ENCODE results near the gene HEPHL1.

The HEPHL1 gene

DNA sequence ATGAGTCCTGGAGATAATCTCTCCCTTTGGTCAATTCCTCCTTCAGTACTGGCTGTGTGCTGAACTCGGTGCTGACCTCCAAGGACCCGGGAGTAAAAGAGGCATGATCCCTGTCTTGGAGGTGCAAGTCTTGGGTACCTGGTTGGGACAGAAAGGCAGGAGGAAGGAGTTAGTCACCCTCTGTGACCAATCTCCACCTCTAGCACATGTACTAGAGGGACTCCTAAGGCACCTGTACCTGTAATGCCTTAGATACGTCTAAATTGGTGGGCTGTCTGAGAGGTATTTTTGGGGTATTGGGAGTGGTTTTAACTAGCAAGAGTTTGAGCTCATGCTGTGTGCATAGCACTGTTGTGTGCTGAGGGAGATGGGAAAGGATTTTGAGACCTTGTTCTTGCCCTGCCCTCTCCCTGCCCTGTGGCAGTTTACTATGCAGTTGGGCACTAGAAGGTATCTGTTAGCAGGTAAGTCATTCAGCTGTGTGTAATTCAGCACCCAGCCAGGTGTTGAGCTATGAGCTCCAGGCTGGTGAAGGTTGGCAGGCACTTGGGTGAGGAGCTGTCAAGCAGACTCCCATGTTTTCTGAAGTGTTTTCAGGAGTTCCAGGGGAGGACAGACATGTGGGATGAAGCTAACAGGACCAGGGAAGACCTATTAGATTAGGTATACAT is 110.0 kb downstream of the HEPHL1 start:
- DNase-seq, result no peak

DNA sequence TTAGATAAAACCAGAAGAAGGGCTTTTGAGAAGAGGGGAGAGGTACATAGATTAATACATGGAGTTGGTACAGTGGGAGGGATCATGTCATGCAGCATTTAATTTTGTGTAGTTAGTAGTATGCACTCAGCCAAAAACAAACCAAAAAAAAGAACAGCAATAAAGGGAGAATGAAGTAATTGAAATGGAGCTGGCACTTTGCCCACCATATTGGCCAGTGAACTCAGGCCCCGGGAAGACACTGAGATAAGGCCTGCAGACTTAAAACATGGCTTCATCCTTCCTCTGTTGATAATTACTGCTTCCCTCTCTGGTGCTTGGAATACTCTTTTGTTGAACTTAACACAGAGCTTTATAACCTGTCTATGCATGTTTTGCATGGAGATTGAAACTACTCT is 110.6 kb downstream of the HEPHL1 start:
- DNase-seq, result peak; percentile 9

DNA sequence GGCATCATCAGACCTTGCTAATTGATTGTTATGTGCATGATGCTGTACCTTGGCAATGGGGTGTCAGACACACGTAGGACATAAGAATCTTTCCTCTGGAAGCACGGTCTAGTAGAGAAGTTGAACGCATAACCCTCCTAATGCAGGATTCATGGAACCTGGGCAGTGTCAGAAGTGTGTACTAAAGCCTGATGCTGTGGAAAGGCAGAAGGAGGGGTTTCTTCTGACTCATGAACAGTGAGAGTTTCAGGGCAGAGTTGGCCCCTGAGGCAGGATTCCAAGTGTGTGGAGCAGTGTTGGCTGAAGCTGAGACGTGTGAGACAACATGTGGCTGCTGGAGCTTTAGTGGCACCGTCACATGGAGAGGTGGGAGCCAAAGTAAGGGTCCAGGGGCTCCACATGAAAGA is 111.0 kb downstream of the HEPHL1 start:
- peak; percentile 11 for DNase-seq

DNA sequence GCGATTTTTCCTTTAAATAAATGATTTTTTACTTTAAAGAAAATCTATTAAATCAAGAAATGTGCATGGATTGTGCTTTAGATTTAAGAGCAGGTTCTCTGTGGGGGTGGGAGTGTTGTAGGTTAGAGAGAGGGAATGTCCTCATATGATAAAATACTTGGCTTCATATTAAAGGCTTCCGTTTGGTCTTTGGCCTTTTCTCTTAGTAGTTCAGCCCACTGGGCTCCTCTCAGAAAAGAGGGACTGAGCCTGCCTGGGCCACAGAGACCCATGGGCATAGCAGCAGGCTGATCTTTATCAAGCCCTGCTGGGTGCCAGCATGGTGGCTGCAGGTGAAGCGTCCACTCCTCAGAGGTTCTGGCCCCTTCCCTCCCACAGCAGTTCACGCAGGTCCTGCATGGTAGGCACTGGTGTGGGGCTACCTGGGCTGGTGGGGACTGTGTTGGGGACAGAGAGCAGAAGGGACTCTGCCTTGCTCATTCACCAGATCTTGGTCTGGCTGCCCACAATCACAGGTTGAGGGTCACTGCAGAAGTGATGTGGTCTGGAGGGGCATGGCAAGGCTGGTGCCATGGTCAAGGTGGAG is 111.8 kb downstream of the HEPHL1 start:
- DNase-seq, result no peak

DNA sequence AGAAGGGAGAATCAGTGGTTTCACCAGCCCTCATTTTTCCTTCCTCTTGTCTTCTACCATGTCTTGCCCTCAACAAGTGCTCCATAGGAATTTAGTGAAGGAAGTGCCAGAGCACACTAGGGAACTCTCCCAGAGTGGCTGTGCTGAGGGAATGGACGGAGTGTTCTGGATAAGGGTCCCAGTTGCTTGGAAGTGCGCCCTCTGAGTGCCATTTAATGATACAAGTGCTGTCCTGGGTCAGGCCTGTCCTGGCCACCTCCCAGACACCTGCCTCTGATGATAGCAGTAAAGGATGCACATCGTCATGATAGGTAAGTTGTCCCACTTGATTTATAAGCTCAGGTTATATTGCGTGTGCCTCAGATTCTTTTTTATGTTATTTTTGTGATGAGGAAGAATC is 112.6 kb downstream of the HEPHL1 start:
- DNase-seq, result no peak

DNA sequence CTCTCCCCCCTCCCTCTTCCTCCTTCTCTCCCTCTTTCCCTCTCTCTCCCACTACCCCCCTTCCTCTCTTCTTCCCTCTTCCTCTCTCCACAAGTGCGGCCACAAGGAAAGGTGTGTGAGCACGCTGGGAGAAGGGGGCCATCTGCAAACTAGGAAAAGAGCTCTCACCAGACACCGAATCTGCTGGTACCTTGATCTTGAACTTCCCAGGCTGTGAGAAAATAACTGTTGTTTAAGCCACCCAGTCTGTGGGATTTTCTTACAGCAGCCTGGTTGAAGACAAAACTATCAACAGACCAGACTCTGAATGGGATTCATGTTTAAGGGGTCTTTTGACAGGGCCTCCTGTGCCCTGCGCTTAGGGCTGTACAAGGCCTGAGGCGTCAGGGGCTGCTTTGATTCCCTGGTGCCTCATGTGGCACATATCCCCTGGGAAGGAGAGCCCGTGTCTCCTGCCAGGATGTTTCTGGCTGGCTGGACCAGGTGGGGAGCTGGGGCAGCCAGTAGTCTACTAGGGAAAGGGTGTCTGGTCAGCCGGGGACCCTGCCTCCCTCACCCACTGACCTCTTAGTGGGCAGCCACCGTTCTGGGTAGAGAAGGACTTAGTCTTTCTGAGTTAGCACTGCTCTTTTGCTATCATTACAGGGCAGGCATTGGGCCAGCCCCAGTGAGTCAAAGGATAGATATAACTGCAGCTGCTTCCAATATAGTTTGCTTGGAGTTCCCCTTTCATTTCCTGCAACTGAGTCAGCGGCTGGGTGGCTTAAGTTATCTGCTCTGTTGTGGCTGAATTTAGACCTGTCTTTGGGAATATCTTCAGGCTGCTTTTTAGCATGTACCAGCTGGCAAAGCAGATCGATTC is 113.7 kb downstream of the HEPHL1 start:
- no peak for DNase-seq

DNA sequence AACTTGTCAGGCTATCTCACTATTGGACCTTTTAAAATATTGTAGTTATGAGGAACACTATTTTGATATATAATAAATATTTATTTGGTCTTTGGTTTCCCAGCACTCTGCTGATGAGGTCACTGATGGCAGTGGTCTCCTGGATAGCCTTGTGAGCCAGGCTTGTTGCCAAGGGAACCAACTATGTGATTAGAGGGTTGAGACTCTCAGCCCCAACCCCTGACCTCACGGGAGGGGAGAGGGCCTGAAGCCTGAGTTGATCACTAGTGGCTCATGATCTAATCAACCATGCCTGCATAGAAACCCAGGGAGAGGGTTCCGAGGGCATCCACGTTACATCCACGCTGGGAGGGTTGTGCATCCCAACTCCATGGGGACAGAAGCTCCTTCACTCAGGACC is 118.3 kb downstream of the HEPHL1 start:
- DNase-seq, result no peak

DNA sequence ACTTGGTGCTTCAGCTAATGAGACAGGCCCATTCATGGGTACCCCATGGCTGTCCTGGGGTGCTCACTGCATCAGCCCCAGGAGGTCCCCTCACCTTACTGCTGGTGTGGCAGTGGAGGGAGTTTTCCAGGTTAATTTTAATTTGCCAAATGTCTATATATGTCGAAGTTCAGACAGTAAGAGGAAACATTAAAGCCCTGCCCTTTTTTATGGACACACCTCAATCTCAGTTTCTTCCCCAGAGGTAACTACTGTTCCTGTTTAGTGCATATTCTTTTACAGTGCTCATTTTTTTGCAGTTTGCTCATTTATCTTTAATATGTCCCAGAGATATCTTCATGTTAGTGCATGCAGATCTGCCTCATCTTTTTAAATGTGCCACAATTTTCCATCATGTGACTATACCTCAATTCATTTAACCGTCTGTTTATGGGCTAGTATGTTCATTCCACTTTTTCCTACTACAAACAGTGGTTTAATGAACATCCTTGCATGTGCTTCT is 119.1 kb downstream of the HEPHL1 start:
- no peak for DNase-seq

DNA sequence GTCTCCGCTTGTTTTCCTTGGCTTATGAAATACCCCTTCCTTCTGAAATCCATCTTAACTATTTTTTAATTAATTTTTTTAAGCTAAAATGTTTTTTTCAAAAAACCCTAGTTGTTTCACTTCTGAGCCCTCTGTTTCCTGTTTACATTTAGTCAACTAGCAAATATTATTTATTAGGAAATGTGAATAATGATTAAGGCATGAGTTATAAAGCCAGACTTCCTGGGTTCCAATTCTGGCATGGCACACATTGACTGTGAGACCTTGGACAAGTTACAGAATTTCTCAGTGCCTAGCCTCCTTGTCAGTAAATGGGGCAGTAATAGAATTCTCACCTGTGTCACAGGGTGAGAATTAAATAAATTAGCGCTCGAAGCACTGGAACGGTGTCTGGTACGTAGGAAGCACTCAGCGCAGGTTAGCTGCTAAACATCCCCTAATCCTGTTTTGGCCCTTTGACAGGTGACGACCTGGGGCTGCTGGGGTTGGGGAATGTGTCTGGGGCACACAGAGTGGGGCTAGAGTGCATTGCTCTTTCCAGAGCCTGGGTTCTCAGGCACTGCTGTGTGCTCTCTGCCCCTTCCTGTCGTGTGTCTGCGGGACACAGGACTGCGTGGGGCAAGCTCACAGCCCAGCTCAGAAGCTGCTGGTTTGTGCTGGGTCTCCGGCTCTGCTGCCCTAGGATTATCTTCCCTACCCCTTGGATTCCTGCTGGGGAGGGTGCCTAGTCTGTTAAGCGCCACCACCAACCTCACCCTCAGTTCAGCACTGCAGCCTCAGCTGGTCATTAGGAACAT is 120.6 kb downstream of the HEPHL1 start:
- DNase-seq, result no peak

DNA sequence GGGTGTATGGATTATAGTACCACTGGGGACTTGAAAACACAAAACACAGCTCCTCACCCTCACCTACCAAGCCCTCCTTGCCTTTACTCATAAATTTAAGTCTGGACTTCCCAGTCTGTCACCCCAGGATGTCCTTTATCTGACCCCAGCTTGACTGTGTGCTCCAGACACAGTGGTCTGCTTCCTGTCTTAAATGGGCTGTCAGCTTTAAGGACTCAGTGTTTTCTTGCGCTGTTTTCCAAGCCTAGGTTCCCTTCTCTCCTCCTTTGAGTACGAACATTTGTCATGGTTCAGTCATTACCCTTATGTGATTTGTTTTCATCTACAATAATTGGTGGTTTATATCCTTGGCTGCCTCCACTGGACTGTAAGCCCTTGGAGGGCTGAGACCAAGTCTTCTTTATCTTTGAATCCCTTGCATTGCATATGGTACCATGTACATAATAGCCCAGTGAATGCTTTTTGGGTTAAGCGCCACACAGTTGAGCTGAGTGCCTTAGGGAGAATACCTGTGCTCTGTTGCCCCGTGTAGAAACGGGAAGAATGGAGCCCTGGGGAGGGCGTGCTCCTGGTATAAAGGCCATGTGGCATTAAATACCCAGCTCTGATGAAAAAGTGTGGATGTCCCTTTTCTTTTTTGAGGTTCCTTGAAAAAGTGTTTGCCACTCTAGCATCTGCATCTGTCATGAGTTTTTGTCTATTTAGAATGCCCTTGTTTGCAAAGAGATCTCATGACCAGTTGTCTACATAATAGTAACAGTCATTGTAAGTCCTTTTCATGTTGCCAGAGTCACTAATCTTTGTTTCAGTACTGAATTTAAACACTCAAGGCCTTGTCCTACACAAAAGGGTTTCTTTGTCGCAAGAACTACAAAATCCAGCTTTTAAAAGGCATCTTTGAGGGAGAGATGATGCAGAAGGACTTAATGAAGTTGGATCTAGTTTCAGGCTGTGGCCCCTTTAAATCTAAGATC is 121.4 kb downstream of the HEPHL1 start:
- no peak for DNase-seq

DNA sequence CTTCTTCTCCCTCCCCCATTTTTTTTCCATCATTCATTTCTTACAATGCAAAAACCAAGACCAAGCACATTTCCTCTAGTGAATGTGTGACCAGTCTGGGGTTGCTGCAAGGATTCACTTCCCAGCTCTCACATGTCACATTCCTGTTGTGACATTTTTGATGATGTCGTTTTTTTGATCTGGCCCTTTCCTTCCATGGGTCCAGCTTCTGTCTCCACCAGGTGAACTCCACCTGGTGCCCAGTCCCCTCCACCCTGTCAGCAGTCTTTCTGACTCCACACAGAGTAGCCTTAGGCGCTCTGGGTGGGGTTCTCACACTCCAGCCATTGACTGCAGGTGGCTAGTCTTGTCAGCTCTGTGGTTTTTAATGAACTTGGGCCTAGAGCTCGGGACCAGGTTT is 123.1 kb downstream of the HEPHL1 start:
- no peak for DNase-seq

DNA sequence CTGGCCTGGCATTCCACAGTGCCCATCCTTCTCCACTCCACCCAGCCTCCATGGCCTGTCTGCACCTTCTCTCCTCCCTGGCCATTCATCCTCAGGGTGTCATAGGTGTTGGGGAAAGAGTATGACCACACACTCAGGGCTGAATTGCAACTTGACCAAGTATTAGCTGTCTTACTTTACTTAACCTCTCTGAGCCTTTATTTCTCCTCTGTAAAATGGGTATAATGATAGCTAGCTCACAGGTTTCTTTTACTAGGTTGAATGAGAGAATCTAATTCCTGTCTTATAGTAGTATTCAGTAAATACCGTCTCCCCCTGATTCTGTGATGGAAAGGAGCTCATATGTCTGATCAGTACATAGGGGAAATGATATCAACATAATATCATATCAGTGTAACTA is 123.5 kb downstream of the HEPHL1 start:
- no peak for DNase-seq

DNA sequence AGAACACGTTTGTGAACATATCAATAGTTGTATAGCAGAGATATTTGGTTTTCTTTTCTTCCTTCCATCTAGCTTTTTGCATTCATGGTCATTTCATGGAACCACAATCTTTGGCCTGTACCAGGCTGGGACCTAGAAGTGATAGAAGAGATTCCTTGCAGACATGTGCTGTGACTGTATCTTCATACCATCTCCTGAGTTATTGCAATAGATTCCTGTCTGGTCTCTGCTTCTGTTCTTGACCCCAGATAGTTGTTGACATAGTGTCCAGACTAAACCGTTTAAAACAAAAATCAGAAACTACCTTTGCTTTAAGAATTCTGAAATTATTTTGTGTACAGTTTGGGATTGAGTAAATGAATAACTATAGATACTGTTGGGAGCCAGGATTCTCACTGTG is 124.3 kb downstream of the HEPHL1 start:
- DNase-seq, result no peak

DNA sequence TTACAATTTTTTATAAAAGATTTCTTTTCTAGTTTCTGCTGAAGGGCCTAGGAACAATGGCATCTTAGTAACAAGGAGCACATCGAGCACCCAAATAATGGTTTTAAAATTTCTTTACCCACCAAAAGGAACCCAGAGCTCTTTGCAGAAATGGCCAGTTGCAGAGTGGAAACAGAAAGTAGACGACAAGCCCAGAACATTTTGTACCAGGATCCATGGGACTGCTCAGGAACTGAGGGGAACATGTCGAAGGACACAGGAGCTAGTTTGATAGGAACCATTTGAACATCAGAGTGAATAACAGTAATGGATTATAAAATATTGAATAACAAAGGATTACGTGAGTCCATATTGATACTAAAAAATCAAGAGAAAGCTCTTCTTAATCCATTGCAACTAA is 124.8 kb downstream of the HEPHL1 start:
- no peak for DNase-seq

DNA sequence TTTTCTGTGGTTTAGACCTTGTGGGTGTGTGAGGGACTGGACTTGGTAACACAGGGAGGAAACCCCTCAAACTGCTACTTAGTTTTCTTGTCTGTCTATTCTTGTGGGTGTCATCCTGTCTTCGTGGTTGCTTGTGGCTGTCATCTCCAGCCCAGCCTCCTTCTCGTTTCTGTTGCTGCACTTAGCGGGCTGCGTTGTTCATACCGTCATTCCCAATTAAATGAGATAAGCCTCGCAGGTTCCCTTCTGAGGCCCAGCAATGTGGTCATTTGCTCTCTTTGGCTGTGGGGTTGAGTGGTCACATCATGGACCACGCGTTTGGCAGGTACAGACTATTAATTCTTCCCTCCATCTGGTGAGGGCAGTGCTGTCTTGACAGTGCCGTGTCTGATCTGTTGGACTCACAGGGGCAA is 126.3 kb downstream of the HEPHL1 start:
- DNase-seq, result no peak

DNA sequence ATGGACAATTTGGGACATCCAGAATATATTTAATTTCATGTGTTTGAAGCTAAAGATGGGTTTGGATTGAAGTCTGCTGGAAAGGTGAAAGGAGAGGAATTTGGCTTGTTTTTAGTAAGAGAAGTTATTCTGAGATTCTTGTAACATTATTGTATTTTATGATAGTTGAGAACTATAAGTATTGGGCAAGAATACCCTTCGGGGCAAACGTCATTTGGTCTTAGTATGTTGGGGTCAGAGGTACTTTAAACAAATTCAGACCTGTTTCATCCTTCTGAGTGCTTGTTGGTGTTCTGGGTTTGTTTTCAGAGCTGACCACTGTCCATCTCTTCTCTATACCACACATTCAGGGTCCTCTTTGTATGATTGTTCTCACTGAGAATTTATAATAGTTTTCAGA is 127.0 kb downstream of the HEPHL1 start:
- no peak for DNase-seq

DNA sequence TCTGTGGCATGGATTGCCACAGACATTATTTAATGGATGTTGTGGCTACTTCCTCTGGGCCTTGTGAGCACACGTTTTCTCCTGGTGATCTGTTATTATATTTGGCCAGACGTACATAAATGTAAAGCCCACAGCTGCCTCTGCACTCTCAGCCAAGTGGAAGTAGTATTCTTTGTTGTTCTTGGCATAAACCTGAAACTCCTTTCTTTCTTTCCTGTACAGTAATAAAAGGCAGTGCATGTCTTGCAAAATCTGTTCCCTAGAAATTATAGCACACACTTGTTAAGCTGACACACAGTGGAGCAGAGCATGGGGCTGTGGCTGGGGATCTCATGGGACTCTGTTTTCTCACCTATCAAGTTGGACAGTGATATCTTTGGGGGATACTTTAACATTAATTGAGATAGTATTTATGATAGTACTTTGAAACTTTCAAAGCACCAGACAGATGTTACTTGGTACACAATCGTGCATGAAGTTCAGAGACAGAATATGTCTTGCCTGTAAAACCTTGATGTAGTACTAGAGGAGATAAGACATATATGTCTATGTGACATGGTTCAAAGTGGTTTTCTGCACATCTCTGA is 128.4 kb downstream of the HEPHL1 start:
- DNase-seq, result peak; percentile 35

DNA sequence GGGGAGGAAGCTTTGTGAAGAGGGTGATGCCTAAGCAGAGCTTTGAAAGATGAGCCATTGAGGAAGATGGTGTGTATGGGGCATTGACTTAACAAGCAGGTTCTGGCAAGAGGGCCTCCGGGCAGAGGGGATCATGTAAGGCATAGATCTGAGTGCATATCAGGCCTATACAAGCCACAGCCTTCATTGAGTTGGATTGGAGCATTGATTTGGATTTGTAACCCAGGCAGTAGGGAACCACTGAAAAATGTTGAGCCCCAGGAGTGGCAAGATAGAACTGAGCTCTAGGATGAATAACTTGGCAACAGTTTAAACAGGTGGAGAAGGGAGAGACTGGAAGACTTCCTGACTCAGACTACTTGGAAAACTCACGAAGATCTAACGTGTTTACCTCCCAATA is 128.9 kb downstream of the HEPHL1 start:
- DNase-seq, result no peak

DNA sequence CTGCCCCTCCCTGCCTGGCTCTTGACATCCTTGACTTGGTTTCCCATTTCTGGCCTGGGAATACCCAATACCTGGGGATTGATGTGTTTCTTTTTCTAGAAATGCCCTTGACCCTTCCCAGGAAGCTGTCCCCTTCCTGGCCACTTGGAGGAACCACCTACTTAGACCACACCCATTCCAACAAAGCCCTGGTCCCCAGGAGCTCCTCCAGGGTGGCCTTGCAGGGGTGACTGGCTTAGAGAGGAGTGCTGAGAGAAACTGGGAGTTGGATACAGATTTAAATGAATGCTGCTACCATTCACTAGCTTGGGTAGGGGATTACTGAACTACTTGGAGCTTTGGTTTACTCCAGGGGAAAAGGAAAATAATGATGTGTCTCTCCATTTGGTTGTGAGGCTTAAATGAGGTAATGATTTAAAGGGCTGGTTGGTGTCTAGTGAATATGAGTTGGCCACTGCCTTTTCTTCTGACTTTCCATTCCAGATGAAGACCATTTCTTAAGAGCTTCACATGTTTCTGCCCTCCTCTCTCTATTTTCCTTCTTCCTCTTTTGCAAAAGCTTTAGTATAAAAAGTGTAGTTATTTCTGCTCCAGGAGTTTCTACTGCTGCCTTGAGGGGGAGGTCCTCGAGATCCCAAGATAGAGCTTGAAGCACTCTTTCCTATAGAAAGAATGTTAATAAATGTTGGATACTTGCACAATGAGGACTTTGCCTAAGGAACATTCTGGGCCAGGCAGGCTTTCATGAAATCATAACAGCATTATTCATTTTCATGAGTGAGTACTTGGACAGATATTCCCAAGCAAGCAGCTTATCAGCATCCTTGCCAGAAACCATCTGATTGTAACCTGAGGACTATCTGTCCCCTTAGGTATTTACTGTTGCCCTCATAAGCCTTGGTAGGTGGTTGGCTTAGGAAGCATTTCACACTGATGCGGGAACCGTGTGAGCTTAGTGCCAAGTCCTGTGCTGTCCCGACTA is 129.8 kb downstream of the HEPHL1 start:
- DNase-seq, result no peak

Measured in NCI-H446 treated with DMSO at 0.1 percent for 48 hours (cell line).